Right hindlimb (tissue), 1 donor: ENCODE data around the gene DNASE2.

Source experiments
- DNase-seq: peaks from one replicate; pipeline ENCODE4 v3.0.0-alpha.2; 2018

DNASE2 gene

GRCh38 chr19:12828494-12828893 lies 52.8 kb downstream of the DNASE2 start:
- DNase-seq, result no peak

- DNase-seq, result no peak
These were observed 55.8 kb downstream of the DNASE2 start for GRCh38 chr19:12825254-12826131.
